Ureter (tissue), 1 donor: ENCODE data around the gene PAXX. TPM values are rescaled to one million over a fixed set of nuclear protein-coding genes. Genes with fewer than 3 reads are reported as not detected.

Source experiments
- DNase-seq: peaks from one replicate; pipeline ENCODE4 v3.0.0-alpha.2; 2020; ENCODE audit warnings: low spot score
- total RNA-seq: library from RNA; stranded (reverse); gene quantifications from one replicate; pipeline ENCODE4 v1.2.4, GENCODE V29; 2023
- donor health status: DM: yes; HTN: yes; CAD: no.

The PAXX gene
- total RNA-seq, 1 donor from 2014 or later: 51.5 TPM

- DNase-seq: no peak
Observed at GRCh38 chr9:136982232-136983051, 9.8 kb upstream of the PAXX start, which contains the start of gene LCNL1. TSS of gene LCNL1 (plus strand) at chr9:136982993. CDS start at chr9:136983587, 594 bp downstream.

GRCh38 chr9:136983167-136983566 is 9.1 kb upstream of the PAXX start:
- DNase-seq: no peak

DNA sequence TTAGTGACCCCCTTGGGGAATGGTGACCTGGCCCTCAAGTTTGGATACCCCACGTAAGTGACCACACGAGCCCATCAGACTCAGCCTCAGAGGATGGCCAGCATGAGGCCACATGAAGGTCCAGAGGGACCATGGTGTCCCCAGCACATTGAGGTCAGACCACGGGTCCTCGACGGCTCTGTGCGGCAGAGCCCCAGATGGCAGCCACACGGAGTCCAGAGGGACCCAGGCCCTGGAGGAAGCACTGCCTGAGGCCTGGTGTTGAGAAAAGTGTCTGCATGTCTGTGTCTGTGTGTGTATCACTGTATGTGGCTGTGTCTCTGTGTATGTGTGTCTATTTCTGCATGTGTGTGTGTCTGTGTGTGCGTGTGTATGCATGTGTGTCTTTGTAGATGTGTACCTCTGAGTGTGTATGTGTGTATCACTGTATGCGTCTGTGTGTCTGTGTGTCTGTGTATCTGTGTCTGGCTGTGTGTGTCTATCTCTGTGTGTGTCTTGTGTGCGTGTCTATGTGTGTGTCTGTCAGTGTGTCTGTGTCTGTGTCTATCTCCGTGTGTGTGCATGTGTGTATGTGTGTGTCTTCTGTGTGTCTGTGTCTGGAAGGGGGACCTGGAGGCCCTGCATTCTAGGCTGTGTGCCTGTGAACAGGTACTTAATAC is 8.4 kb upstream of the PAXX start:
- no peak for DNase-seq

- no peak for DNase-seq
Observed at GRCh38 chr9:136984464-136985026, 7.7 kb upstream of the PAXX start.

DNA sequence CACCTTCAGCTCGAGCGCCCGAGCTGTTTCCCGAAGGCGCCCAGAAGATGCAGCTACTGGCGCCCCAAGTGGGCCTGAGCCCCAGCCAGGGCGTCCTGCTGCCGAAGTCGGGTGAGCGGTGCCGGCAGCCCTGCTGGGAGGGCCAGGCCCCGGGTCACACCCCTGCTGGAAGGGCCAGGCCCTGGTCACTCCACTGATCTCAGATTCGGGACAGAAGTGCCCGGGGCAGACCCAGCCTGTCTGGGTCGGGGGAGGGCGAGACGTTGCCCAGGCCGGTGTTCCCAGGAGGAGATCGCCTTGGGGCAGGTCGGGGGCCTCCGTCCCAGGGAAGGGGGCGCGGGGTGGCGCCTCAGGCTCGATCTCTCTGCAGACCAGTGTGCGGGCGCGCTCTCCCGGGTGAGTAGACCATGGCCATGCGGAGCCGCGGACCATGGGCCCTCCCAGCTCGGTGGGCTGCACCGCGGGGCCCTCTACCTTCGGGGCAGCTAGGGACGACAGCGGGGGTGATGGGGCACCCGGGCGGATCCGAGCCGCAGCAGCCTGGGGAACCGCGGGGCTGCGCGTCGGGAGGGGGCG is 7.1 kb upstream of the PAXX start:
- DNase-seq: no peak

DNA sequence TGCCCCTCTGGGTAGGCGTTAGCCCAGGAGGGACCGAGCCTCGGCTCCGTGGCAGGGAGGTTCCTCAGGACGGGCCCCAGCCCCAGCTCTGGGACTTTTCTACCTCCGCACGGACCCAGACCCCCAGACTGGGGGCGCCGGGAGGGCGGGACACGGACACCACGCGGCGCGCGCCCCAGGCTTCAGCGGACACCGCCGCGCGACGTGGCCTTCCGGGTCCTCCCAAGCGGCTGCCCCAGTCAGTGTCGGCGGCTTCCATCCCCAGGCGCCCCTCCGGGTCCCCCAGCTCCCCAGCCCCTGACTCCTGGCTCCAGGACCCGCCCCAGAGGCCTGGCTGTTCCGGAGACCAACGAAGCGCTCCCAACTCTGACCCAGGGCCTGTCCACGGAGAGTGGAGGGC is 6.4 kb upstream of the PAXX start:
- DNase-seq: no peak

DNA sequence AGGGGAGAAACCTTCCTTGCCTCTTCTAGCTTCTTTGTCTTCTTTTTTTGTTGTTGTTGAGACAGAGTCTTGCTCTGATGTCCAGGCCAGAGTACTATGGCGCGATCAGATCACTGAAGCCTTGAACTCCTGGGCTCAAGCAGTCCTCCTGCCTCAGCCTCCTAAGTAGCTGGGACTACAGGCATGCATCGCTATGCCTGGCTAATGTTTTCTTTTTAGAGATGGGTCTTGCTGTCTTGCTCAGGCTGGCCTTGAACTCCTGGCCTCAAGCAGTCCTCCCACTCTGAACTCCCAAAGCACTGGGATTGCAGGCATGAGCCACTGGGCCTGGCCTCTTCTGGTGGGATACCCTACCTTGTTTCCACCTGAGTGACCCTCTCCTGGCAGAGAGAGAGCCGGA is 3.4 kb upstream of the PAXX start:
- no peak for DNase-seq

GRCh38 chr9:136990242-136990911 is 1.8 kb upstream of the PAXX start:
- DNase-seq: no peak

GRCh38 chr9:136992819-136993369 is 672 bp downstream of the PAXX start:
- no peak for DNase-seq

- no peak for DNase-seq
Observed at GRCh38 chr9:136994180-136994887, 2.1 kb downstream of the PAXX start.

GRCh38 chr9:136994888-136995230 is 2.6 kb downstream of the PAXX start:
- no peak for DNase-seq

GRCh38 chr9:136995362-136995761 is 3.1 kb downstream of the PAXX start:
- DNase-seq: no peak

DNA sequence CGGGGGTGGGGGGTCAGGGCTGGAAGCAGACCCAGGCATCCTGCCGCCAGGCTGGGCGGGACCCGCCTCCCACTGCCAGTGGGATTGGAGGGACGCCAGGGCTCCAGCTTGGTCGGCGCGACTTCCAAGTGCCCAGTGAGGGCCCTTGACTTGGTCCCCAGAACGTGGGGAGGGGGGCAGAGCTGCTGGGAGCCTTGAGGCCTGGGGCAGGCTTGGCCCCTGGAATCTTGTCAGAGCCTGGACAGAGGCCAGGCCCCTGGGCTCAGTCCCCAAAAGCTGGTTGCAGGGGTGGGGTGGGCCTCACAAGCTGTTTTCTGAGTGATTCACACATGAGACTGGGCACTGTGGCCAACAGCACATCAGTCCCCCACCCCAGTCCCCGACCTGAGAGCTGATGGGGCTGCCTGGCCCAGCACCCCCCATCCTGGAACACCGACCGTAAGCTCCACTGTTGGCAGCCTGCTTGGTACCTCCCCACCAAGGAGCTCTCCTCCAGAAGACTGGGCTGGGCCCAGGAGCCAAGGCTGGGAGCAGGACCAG is 3.6 kb downstream of the PAXX start:
- no peak for DNase-seq

DNA sequence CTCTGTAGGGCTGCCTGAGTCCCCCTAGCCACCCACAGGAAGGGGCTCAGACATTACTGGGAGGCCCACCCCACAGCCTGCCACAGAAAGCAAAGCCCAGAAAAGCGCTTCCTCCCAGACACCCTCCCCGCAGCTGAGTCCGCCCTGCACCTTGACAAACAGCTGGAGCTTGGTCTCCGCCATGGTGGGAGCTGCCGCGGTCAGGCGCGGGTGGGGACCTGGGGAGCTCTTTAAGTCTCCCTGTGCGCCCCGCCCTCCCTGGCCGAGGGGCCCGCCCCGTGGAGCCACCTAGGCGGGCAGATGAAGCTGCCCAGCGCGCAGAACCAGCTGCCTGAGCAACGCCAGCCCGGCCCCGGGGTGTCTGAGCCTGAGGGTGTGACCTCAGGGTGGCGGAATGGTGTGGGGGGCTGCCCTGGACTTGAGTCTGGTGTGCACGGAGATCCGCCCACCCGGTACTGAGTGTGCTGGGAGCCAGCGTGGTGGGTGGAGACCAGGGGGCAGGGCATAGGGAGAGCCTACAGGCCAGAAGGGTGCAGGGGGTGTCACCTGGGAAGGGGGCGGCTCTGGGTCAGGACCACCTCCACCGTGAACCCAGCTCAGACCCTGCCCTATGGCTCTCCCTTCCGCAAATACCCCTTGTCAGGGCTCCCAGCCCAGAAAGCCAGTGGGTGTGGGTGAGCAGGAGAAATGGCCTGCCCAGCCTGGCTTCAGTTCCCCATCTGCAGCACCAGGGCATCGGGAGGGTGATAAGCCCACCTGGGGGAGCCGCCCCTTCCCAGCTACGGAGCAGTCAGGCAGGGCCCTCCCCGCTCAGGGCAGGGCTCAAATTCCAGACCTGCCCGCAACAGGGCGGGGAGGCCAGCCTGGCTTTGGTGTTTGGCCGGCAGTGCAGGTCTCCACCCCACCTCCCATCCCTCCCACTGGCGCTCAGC is 4.4 kb downstream of the PAXX start, which contains the start of gene CLIC3:
Gene CLIC3 (minus strand): TSS at position 208 of the 932 bp plus-strand sequence. CDS start 25 bp downstream, at position 183.
- DNase-seq: no peak

- DNase-seq: no peak
Observed at GRCh38 chr9:136997371-136997770, 5.1 kb downstream of the PAXX start.

GRCh38 chr9:136997830-136998234 is 5.6 kb downstream of the PAXX start:
- no peak for DNase-seq

DNA sequence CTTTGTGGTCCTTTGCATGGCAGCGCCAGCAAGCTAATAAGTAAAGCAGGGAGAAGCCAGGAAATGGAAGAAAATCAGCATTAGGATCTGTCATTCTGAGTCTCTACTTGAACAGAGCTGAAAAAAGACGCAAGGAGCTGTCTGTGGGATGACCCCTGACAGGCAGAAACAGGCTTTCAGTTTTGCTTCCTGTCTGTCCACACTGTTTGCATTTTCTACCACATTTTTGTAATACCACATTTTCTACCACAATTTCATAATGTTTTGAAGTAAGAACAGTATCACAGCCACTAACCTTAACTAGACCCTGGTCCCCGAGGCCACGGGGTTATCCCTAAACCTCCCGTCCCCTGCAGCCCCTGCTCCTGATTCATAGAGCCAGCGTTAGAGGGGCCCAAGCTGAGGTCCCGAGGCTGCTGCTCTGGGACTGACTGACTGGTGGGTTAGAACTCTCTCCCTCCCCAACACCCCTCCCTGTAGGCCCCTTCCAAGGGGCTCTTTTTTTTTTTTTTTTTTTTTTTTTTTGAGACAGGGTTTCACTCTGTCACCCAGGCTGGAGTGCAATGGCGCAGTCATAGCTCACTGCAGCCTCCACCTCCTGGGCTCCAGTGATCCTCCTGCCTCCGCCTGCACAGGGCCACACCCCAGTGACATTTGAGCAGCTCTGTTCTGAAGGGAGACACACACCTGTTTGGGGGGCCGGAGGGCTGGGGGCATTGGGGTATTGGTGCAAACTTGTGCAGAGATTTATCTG is 8.1 kb downstream of the PAXX start:
- no peak for DNase-seq

- DNase-seq: no peak
Observed at GRCh38 chr9:137001857-137002645, 9.8 kb downstream of the PAXX start.
